Gastrocnemius medialis (tissue), 4 donors: ENCODE results near the gene CPNE7. TPM values are rescaled to one million over a fixed set of nuclear protein-coding genes. Genes with fewer than 3 reads are reported as not detected.
"Not testable (repeated sequence)": the region's sequence is repeated elsewhere in the genome, so short reads cannot be mapped to it uniquely, and the experiment has no call there.

Experiments
- ATAC-seq, 2 donors: fragments of 150-250 bp; one replicate each; pipeline ENCODE4 v1.9.1; 2016
- DNase-seq, 2 donors: peaks; one replicate each; pipeline ENCODE4 v3.0.0-alpha.2; 2019
- H3K27ac ChIP-seq, 4 donors: fragments of 200-600 bp; sonication (generic); 1 replicate in 1 of 4; 2 replicates in 3 of 4; pipeline ENCODE4 v1.5.1; 2016 to 2018; ENCODE audit warnings: mild to moderate bottlenecking in 2 of 4, moderate library complexity in 1 of 4
- H3K27me3 ChIP-seq, 3 donors: fragments of 200-600 bp; sonication (generic) in 2 of 3; 1 replicate in 1 of 3; 2 replicates in 2 of 3; pipeline versions ENCODE4 v1.5.1 to v1.6.0; 2016 to 2019; ENCODE audit warnings: mild to moderate bottlenecking in 1 of 3, moderate library complexity in 1 of 3
- H3K36me3 ChIP-seq, 2 donors: fragments of 200-600 bp; sonication (generic) in 1 of 2; one replicate each; pipeline ENCODE4 v1.5.1; 2017 to 2018
- H3K4me1 ChIP-seq, 2 donors: fragments of 200-600 bp; sonication (generic) in 1 of 2; one replicate each; pipeline ENCODE4 v1.5.1; 2016 to 2017; ENCODE audit warnings: mild to moderate bottlenecking in 2 of 2
- H3K4me3 ChIP-seq, 4 donors: fragments of 200-600 bp; sonication (generic) in 3 of 4; 1 replicate in 1 of 4; 2 replicates in 3 of 4; pipeline ENCODE4 v1.5.1; 2016 to 2019; ENCODE audit warnings: mild to moderate bottlenecking in 2 of 4
- H3K9me3 ChIP-seq, 3 donors: fragments of 200-600 bp; sonication (generic) in 2 of 3; 1 replicate in 1 of 3; 2 replicates in 2 of 3; pipeline ENCODE4 v1.5.1; 2016 to 2019
- CTCF ChIP-seq, 5 experiments: fragments of 450-650 bp in 3 of 5; fragments of 200-600 bp in 2 of 5; sonication (generic) in 2 of 5; IDR thresholded peaks in 4 of 5; conservative IDR thresholded peaks in 1 of 5; 1 replicate in 4 of 5; 2 replicates in 1 of 5; pipeline ENCODE4 v1.5.1; 2016 to 2019; ENCODE audit warnings: antibody characterized with exemption in 5 of 5, mild to moderate bottlenecking in 3 of 5, moderate library complexity in 3 of 5
- POLR2A ChIP-seq, 2 donors: fragments of 450-650 bp; IDR thresholded peaks; one replicate each; pipeline ENCODE4 v1.6.1; 2017; ENCODE audit warnings: antibody characterized with exemption in 2 of 2, mild to moderate bottlenecking in 2 of 2, moderate library complexity in 2 of 2
- in situ Hi-C, 4 donors: fragments of 200-750 bp; cut with MboI; loops; one replicate each; pipeline versions ENCODE4 v1.15.0 to v1.8.0; 2017; ENCODE audit warnings: low sequenced_read_pairs in 4 of 4
- intact Hi-C: fragments of 100-400 bp; cut with DNase I; formaldehyde crosslinking; loops from one replicate; pipeline ENCODE4 v1.15.1; 2023; ENCODE audit warnings: low total_unique reads
- total RNA-seq, 4 donors: library from RNA; depleted of rRNA; stranded (reverse); fragments of >200 nt; gene quantifications; one replicate each; pipeline versions ENCODE4 v1.1.0 to v1.2.3, GENCODE V29; 2016

The CPNE7 gene
- total RNA-seq, 4 donors from 2014 or later, result not detected

GRCh38 chr16:89584768-89585549, 9.4 kb downstream of the CPNE7 start:
- in situ Hi-C loops, result no loop called here
- intact Hi-C loops, result no loop called here
- no peaks in the 10 kb centered on the region for H3K9me3 ChIP-seq
- H3K4me3 ChIP-seq, result no peak overlapping the region
- TF ChIP-seq POLR2A (IDR thresholded peaks at IDR 0.05) (no peak), CTCF (IDR thresholded peaks at IDR 0.05 in 4 of 5, conservative IDR thresholded peaks at IDR 0.05 in 1 of 5) (no peak)
- no peaks in the 10 kb centered on the region for H3K27me3 ChIP-seq
- no peaks in the 10 kb centered on the region for H3K4me1 ChIP-seq
- no peaks in the 10 kb centered on the region for H3K36me3 ChIP-seq
- DNase-seq (no peak), ATAC-seq (no peak)
- H3K27ac ChIP-seq, result no peak overlapping the region

GRCh38 chr16:89586218-89586617, 10.7 kb downstream of the CPNE7 start:
- Histone ChIP-seq H3K36me3 (no peaks in the 10 kb centered on the region), H3K4me1 (no peaks in the 10 kb centered on the region), H3K27me3 (no peaks in the 10 kb centered on the region), H3K4me3 (no peak overlapping the region), H3K9me3 (no peaks in the 10 kb centered on the region), H3K27ac (no peak overlapping the region)
- no peak for TF ChIP-seq POLR2A (IDR thresholded peaks at IDR 0.05)
- TF ChIP-seq CTCF (IDR thresholded peaks at IDR 0.05 in 4 of 5, conservative IDR thresholded peaks at IDR 0.05 in 1 of 5), result no peak
- ATAC-seq (no peak), DNase-seq (no peak)
- intact Hi-C loops, result no loop called here
- in situ Hi-C loops, result no loop called here

- no peak for ATAC-seq
- no peak for TF ChIP-seq POLR2A (IDR thresholded peaks at IDR 0.05)
Observed at GRCh38 chr16:89586853-89587252, 11.3 kb downstream of the CPNE7 start.

GRCh38 chr16:89587676-89588075, 12.1 kb downstream of the CPNE7 start:
- intact Hi-C loops, in situ Hi-C loops: not testable (repeated sequence)

More at GRCh38 chr16:89586853-89587252, 11.3 kb downstream of the CPNE7 start:
- H3K9me3 ChIP-seq, result no peaks in the 10 kb centered on the region
- in situ Hi-C loops, result no loop called here
- H3K4me1 ChIP-seq, result no peaks in the 10 kb centered on the region
- intact Hi-C loops, result no loop called here
- H3K36me3 ChIP-seq, result no peaks in the 10 kb centered on the region
- H3K4me3 ChIP-seq, result no peak overlapping the region
- no peak for DNase-seq
- no peak overlapping the region for H3K27ac ChIP-seq
- no peaks in the 10 kb centered on the region for H3K27me3 ChIP-seq

GRCh38 chr16:89588413-89589109, 13.0 kb downstream of the CPNE7 start:
- Histone ChIP-seq H3K27me3 (no peaks in the 10 kb centered on the region), H3K9me3 (no peaks in the 10 kb centered on the region), H3K4me3 (no peak overlapping the region), H3K27ac (no peak overlapping the region), H3K36me3 (no peaks in the 10 kb centered on the region), H3K4me1 (no peaks in the 10 kb centered on the region)
- ATAC-seq (no peak), DNase-seq (no peak)
- in situ Hi-C loops (no loop called here), intact Hi-C loops (no loop called here)
- no peak for TF ChIP-seq POLR2A (IDR thresholded peaks at IDR 0.05)
- TF ChIP-seq CTCF (IDR thresholded peaks at IDR 0.05 in 4 of 5, conservative IDR thresholded peaks at IDR 0.05 in 1 of 5), result no peak

More at GRCh38 chr16:89587676-89588075, 12.1 kb downstream of the CPNE7 start:
- H3K4me1 ChIP-seq, H3K4me3 ChIP-seq, DNase-seq, ATAC-seq, H3K27ac ChIP-seq, H3K36me3 ChIP-seq, H3K27me3 ChIP-seq, H3K9me3 ChIP-seq: not testable (repeated sequence)
